Measurements from ENCODE around the gene RRP12.

- peak in 6 of 7 experiments; percentile 11 to 56 (median 50) for TF ChIP-seq CTCF (IDR thresholded peaks at IDR 0.05)
- no peak for TF ChIP-seq POLR2A (IDR thresholded peaks at IDR 0.05)
Observed at GRCh38 chr10:97355571-97355975, 45.6 kb downstream of the RRP12 start.

Measured in body of pancreas (tissue), 4 donors.